B cell (primary cell): ENCODE measurements around the gene ANKRD11. TPM values are rescaled to one million over a fixed set of nuclear protein-coding genes. Genes with fewer than 3 reads are reported as not detected.

Experiments used
- ATAC-seq: fragments of 200-7000 bp; cut with Tn5 transposase; one replicate; pipeline ENCODE4 v1.10.0; 2021; ENCODE audit warnings: low read depth, mild to moderate bottlenecking, moderate number of reproducible peaks, moderate library complexity
- CTCF ChIA-PET: fragments of 350-600 bp; sonication (Branson Sonifier 250); formaldehyde crosslinking; loops from one replicate; lab custom pipeline; 2021; ENCODE audit warnings: antibody characterized with exemption, inconsistent platforms; lab: Charles Lee
- POLR2A ChIA-PET: fragments of 350-600 bp; sonication (Branson Sonifier 250); formaldehyde crosslinking; loops from one replicate; lab custom pipeline; 2021; ENCODE audit warnings: antibody characterized with exemption; lab: Charles Lee
- DNase-seq: peaks from one replicate; pipeline ENCODE4 v3.0.0; 2013
- H2AFZ ChIP-seq: 2 replicates; pipeline ENCODE4 v1.6.1; 2012; ENCODE audit warnings: mild to moderate bottlenecking, low read depth, low read length; ENCODE audit not compliant: insufficient read depth, poor library complexity, severe bottlenecking
- H3K27ac ChIP-seq, 2 donors: 1 replicate in 1 of 2; 2 replicates in 1 of 2; pipeline ENCODE4 v1.5.1; 2012 to 2013; ENCODE audit warnings: low read length in 2 of 2, mild to moderate bottlenecking in 2 of 2, moderate library complexity in 1 of 2
- H3K27me3 ChIP-seq, 4 experiments: fragments of 200-600 bp in 1 of 4; sonication (generic) in 1 of 4; replicated peaks in 1 of 4; 1 replicate in 2 of 4; 2 replicates in 2 of 4; pipeline versions ENCODE4 v1.6.1 to v1.7.0; 2013 to 2016; ENCODE audit warnings: low read length in 3 of 4, mild to moderate bottlenecking in 2 of 4, mixed read lengths in 1 of 4, moderate library complexity in 1 of 4; ENCODE audit not compliant: insufficient read depth in 4 of 4, control insufficient read depth in 3 of 4; ENCODE audit errors: control extremely low read depth in 1 of 4
- H3K36me3 ChIP-seq, 2 experiments: replicated peaks in 1 of 2; 1 replicate in 1 of 2; 2 replicates in 1 of 2; pipeline versions ENCODE4 v1.6.1 to v1.7.1; 2013; ENCODE audit warnings: low read length in 1 of 2; ENCODE audit not compliant: insufficient read depth in 2 of 2, control insufficient read depth in 1 of 2; ENCODE audit errors: control extremely low read depth in 1 of 2, extremely low read depth in 1 of 2
- H3K4me1 ChIP-seq, 2 donors: fragments of 200-600 bp in 1 of 2; sonication (generic) in 1 of 2; 1 replicate in 1 of 2; 2 replicates in 1 of 2; pipeline versions ENCODE4 v1.5.1 to v1.6.1; 2013 to 2017; ENCODE audit warnings: low read length in 2 of 2; ENCODE audit not compliant: control insufficient read depth in 2 of 2, insufficient read depth in 2 of 2
- H3K4me2 ChIP-seq: replicated peaks from 2 replicates; pipeline ENCODE3; 2012; ENCODE audit warnings: mild to moderate bottlenecking, low read depth, low read length; ENCODE audit not compliant: poor library complexity, severe bottlenecking
- H3K4me3 ChIP-seq, 5 experiments: fragments of 200-600 bp in 1 of 5; sonication (generic) in 1 of 5; 1 replicate in 3 of 5; 2 replicates in 2 of 5; pipeline versions ENCODE4 v1.5.1 to v1.7.0; 2011 to 2016; ENCODE audit warnings: low read length in 4 of 5, mild to moderate bottlenecking in 4 of 5, low read depth in 2 of 5, control low read depth in 1 of 5, moderate library complexity in 1 of 5; ENCODE audit not compliant: insufficient read depth in 1 of 5; ENCODE audit errors: control extremely low read depth in 1 of 5, extremely low read depth in 1 of 5
- H3K79me2 ChIP-seq: fragments of 200-600 bp; sonication (generic); one replicate; pipeline ENCODE4 v1.6.0; 2016; ENCODE audit warnings: low read length; ENCODE audit not compliant: control insufficient read depth, insufficient read depth
- H3K9ac ChIP-seq: fragments of 200-600 bp; sonication (generic); 2 replicates; pipeline ENCODE4 v1.6.1; 2017; ENCODE audit warnings: mild to moderate bottlenecking, low read length, moderate library complexity
- H3K9me3 ChIP-seq, 3 donors: one replicate each; pipeline versions ENCODE4 v1.6.1 to v1.7.1; 2013; ENCODE audit warnings: low read length in 2 of 3; ENCODE audit not compliant: control insufficient read depth in 2 of 3, insufficient read depth in 1 of 3; ENCODE audit errors: control extremely low read depth in 1 of 3
- H4K20me1 ChIP-seq: 2 replicates; pipeline ENCODE4 v1.6.0; 2012; ENCODE audit warnings: mild to moderate bottlenecking, low read length; ENCODE audit not compliant: insufficient read depth, control insufficient read depth, poor library complexity, severe bottlenecking
- H3K27ac Mint-ChIP-seq: one replicate; pipeline ENCODE4 v1.8.0; 2021; ENCODE audit warnings: mixed read lengths
- H3K27me3 Mint-ChIP-seq: one replicate; pipeline ENCODE4 v1.8.0; 2021; ENCODE audit warnings: mixed read lengths
- H3K4me1 Mint-ChIP-seq: one replicate; pipeline ENCODE4 v1.8.0; 2021; ENCODE audit warnings: mixed read lengths
- H3K4me3 Mint-ChIP-seq: one replicate; pipeline ENCODE4 v1.8.0; 2021; ENCODE audit warnings: mixed read lengths
- H3K9me3 Mint-ChIP-seq: one replicate; pipeline ENCODE4 v1.8.0; 2022; ENCODE audit warnings: mixed read lengths; ENCODE audit not compliant: insufficient read depth
- EZH2 ChIP-seq: IDR thresholded peaks from 2 replicates; pipeline ENCODE4 v1.6.1; 2012; ENCODE audit warnings: borderline replicate concordance, low read depth, mild to moderate bottlenecking, moderate library complexity, low read length; ENCODE audit not compliant: insufficient read depth, poor library complexity, severe bottlenecking
- WGBS: methylation state at CpG from one replicate; pipeline ENCODE4 v1.1.5; 2013; ENCODE audit warnings: missing lambda C conversion rate; ENCODE audit not compliant: insufficient coverage; 5-methylcytosine and 5-hydroxymethylcytosine counted together
- intact Hi-C: fragments of 100-400 bp; cut with micrococcal nuclease; formaldehyde crosslinking; loops from one replicate; pipeline ENCODE4 v1.10.0; 2022
- polyA plus RNA-seq: library from polyadenylated mRNA; depleted of rRNA; stranded (reverse); fragments of >200 nt; gene quantifications from 2 replicates; pipeline ENCODE4 v1.2.3, GENCODE V29; 2012
- total RNA-seq, 2 donors: library from RNA; stranded (reverse); fragments of 120-200 nt in 1 of 2; gene quantifications; 1 replicate in 1 of 2; 2 replicates in 1 of 2; pipeline versions ENCODE4 v1.2.3 to v1.2.4, GENCODE V29; 2013 to 2022
- TF ChIP-seq, protein P1 (sequence below): fragments of 200-600 bp; IDR thresholded peaks from one replicate; pipeline ENCODE4 v1.8.0; 2022; ENCODE audit warnings: antibody characterized with exemption, mild to moderate bottlenecking

The ANKRD11 gene
- total and polyA plus RNA-seq, 2 donors (not counting 1 experiment from before 2014, with no cell fraction given): 67.9 to 314 TPM

DNA sequence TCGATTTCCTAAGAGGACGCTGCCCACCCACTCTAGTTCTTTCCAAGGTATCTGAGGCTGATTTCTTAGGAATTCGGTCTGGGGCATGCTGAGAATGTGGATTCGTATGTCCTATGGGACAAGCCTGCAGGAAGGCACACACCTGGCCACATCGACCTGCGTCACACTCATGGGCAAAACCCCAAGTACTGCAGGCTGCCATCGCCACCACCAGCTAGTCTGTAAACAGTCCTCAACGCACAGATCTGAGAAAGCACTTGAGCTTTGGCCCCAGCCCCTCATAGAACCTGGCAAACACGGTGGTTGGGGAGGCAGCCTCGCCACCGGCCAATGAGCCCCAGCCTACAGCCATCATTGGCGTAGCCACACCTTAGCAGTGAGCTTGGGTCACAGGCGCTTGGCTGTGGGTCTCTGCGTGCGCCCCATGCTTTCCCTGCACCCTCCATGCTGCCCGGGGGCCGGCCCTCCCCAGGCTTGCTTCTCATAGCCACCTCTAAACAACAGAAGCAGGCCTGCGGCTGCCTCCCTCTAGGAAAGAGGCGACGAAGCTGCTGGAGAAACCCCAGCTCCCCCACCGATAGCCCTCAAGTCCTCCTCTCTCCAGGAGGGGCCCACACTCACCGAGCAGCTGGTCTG lies 197.8 kb downstream of the ANKRD11 start:
- H3K4me1 Mint-ChIP-seq: peaks cover 10% of the 10 kb centered on the region
- Histone ChIP-seq H3K9ac (no peak overlapping the region), H3K4me2 (no peak overlapping the region), H2AFZ (no peak overlapping the region), H3K9me3 (no peaks in the 10 kb centered on the region), H3K4me3 (no peak overlapping the region), H4K20me1 (peaks cover 99% of the 10 kb centered on the region), H3K36me3 (peaks cover 0 to 34% of the 10 kb centered on the region in 2 experiments), H3K27me3 (no peaks in the 10 kb centered on the region), H3K27ac (no peak overlapping the region), H3K4me1 (no peaks in the 10 kb centered on the region), H3K79me2 (peaks cover 63% of the 10 kb centered on the region)
- ChIA-PET CTCF (no interaction called here), POLR2A (no interaction called here)
- intact Hi-C loops: no loop called here
- WGBS: 93% methylated on average over 22 of the region's 22 CpGs
- no peaks in the 10 kb centered on the region for H3K27me3 Mint-ChIP-seq
- DNase-seq (no peak), ATAC-seq (no peak)
- no peak overlapping the region for H3K27ac Mint-ChIP-seq
- H3K4me3 Mint-ChIP-seq: no peak overlapping the region
- no peaks in the 10 kb centered on the region for H3K9me3 Mint-ChIP-seq
- TF ChIP-seq, protein P1, sequence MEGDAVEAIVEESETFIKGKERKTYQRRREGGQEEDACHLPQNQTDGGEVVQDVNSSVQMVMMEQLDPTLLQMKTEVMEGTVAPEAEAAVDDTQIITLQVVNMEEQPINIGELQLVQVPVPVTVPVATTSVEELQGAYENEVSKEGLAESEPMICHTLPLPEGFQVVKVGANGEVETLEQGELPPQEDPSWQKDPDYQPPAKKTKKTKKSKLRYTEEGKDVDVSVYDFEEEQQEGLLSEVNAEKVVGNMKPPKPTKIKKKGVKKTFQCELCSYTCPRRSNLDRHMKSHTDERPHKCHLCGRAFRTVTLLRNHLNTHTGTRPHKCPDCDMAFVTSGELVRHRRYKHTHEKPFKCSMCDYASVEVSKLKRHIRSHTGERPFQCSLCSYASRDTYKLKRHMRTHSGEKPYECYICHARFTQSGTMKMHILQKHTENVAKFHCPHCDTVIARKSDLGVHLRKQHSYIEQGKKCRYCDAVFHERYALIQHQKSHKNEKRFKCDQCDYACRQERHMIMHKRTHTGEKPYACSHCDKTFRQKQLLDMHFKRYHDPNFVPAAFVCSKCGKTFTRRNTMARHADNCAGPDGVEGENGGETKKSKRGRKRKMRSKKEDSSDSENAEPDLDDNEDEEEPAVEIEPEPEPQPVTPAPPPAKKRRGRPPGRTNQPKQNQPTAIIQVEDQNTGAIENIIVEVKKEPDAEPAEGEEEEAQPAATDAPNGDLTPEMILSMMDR: no peak
- no peak for TF ChIP-seq EZH2

GRCh38 chr16:89291776-89292175 lies 198.6 kb downstream of the ANKRD11 start:
- Mint-ChIP-seq H3K9me3 (no peaks in the 10 kb centered on the region), H3K4me1 (peaks cover 8% of the 10 kb centered on the region), H3K4me3 (no peak overlapping the region), H3K27ac (no peak overlapping the region), H3K27me3 (no peaks in the 10 kb centered on the region)
- no peaks in the 10 kb centered on the region for H3K9me3 ChIP-seq
- no peak overlapping the region for H3K27ac ChIP-seq
- ATAC-seq (no peak), DNase-seq (no peak)
- no peak overlapping the region for H2AFZ ChIP-seq
- intact Hi-C loops: no loop called here
- peaks cover 55% of the 10 kb centered on the region for H3K79me2 ChIP-seq
- no peaks in the 10 kb centered on the region for H3K27me3 ChIP-seq
- POLR2A ChIA-PET: no interaction called here
- H3K36me3 ChIP-seq: peaks cover 0 to 35% of the 10 kb centered on the region in 2 experiments
- no peak overlapping the region for H3K9ac ChIP-seq
- H3K4me2 ChIP-seq: no peak overlapping the region
- TF ChIP-seq EZH2: no peak
- TF ChIP-seq, protein P1: no peak
- WGBS: 96% methylated on average over 12 of the region's 13 CpGs
- H4K20me1 ChIP-seq: peaks cover 95% of the 10 kb centered on the region
- H3K4me1 ChIP-seq: no peaks in the 10 kb centered on the region
- CTCF ChIA-PET: interaction anchor here (2.3 kb wide), 1 partner anchor 10 kb away, joined by 7 read pairs; no protein-coding TSS in a partner anchor
- no peak overlapping the region for H3K4me3 ChIP-seq
